ENCODE data around the gene CHCHD10. TPM values are rescaled to one million over a fixed set of nuclear protein-coding genes. Genes with fewer than 3 reads are reported as not detected.
"Not testable (repeated sequence)": the region's sequence is repeated elsewhere in the genome, so short reads cannot be mapped to it uniquely, and the experiment has no call there.

CHCHD10 gene
- total and polyA plus RNA-seq, 2 experiments from 2014 or later: 77.5 to 324 TPM

DNA sequence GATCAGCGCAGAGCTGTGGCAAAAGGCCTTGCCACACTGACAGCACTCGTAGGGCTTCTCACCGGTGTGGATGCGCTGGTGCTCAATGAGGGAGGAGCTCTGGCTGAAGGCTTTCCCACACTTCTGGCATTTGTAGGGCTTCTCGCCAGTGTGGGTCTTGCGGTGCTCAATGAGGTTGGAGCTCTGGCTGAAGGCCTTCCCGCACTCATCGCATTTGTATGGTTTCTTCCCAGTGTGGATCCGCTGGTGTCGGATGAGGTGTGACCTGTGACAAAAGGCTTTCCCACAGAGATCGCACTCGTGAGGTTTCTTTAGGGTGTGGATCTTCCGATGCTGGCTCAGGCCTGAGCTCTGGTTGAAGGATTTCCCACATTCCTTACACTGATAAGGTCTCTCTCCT lies 23.8 kb downstream of the CHCHD10 start:
- Histone ChIP-seq H3K36me3 (peaks cover 15% of the 10 kb centered on the region), H3K27ac (no peak overlapping the region), H3K4me3 (no peak overlapping the region), H3K27me3 (no peaks in the 10 kb centered on the region), H3K4me1 (ENCODE audit: low read depth) (no peaks in the 10 kb centered on the region), H3K9me3 (ENCODE audit: low read depth) (no peaks in the 10 kb centered on the region)
- no peak for DNase-seq (ENCODE audit: low read depth in 1 of 2, low spot score in 1 of 2)
- TF ChIP-seq CTCF (IDR thresholded peaks at IDR 0.05; ENCODE audit: low read depth, low read length): no peak

- DNase-seq (ENCODE audit: low read depth in 1 of 2, low spot score in 1 of 2): peak in 1 of 2 donors; percentile 27
Observed at GRCh38 chr22:23743303-23743705, 24.5 kb downstream of the CHCHD10 start.

GRCh38 chr22:23742505-23743264 lies 25.1 kb downstream of the CHCHD10 start:
- Histone ChIP-seq H3K27ac (no peak overlapping the region), H3K4me1 (ENCODE audit: low read depth) (no peaks in the 10 kb centered on the region)
- TF ChIP-seq CTCF (IDR thresholded peaks at IDR 0.05; ENCODE audit: low read depth, low read length): no peak

More at GRCh38 chr22:23743303-23743705, 24.5 kb downstream of the CHCHD10 start:
- H3K27ac ChIP-seq: no peak overlapping the region
- no peaks in the 10 kb centered on the region for H3K9me3 ChIP-seq (ENCODE audit: low read depth)
- no peaks in the 10 kb centered on the region for H3K27me3 ChIP-seq
- no peaks in the 10 kb centered on the region for H3K4me1 ChIP-seq (ENCODE audit: low read depth)
- no peak for TF ChIP-seq CTCF (IDR thresholded peaks at IDR 0.05; ENCODE audit: low read depth, low read length)
- no peak overlapping the region for H3K4me3 ChIP-seq
- H3K36me3 ChIP-seq: peaks cover 15% of the 10 kb centered on the region

GRCh38 chr22:23737696-23738095 lies 30.1 kb downstream of the CHCHD10 start:
- DNase-seq (ENCODE audit: low read depth in 1 of 2, low spot score in 1 of 2): no peak
- Histone ChIP-seq H3K4me3 (no peak overlapping the region), H3K27ac (no peak overlapping the region), H3K4me1 (ENCODE audit: low read depth) (no peaks in the 10 kb centered on the region), H3K27me3 (no peaks in the 10 kb centered on the region), H3K9me3 (ENCODE audit: low read depth) (no peaks in the 10 kb centered on the region), H3K36me3 (no peaks in the 10 kb centered on the region)
- no peak for TF ChIP-seq CTCF (IDR thresholded peaks at IDR 0.05; ENCODE audit: low read depth, low read length)

More at GRCh38 chr22:23742505-23743264, 25.1 kb downstream of the CHCHD10 start:
- Histone ChIP-seq H3K36me3 (peaks cover 15% of the 10 kb centered on the region), H3K4me3 (no peak overlapping the region), H3K9me3 (ENCODE audit: low read depth) (no peaks in the 10 kb centered on the region), H3K27me3 (no peaks in the 10 kb centered on the region)
- DNase-seq (ENCODE audit: low read depth in 1 of 2, low spot score in 1 of 2): no peak

DNA sequence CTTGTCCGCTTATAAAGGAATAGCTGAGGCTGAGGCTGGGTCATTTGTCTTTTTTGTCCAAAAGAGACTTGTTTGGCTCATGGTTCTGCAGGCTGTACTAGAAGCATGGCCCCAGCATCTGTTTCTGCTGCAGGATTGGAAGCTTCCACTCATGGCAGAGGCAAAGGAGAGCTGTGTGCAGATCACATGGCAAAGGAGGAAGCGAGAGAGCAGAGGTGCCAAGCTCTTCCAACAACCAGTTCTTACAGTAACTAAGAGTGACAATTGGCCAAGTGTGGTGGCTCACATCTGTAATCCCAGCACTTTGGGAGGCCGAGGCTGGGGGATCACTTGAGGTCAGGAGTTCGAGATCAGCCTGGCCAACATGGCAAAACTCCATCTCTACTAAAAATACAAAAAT lies 39.7 kb downstream of the CHCHD10 start:
- not testable (repeated sequence) for H3K27me3 ChIP-seq; DNase-seq (ENCODE audit: low read depth in 1 of 2, low spot score in 1 of 2); H3K4me1 ChIP-seq (ENCODE audit: low read depth); H3K27ac ChIP-seq; H3K4me3 ChIP-seq; H3K36me3 ChIP-seq; H3K9me3 ChIP-seq (ENCODE audit: low read depth)

- no peaks in the 10 kb centered on the region for H3K36me3 ChIP-seq
- H3K27ac ChIP-seq: no peak overlapping the region
- no peaks in the 10 kb centered on the region for H3K9me3 ChIP-seq (ENCODE audit: low read depth)
- no peak for DNase-seq (ENCODE audit: low read depth in 1 of 2, low spot score in 1 of 2)
- no peak overlapping the region for H3K4me3 ChIP-seq
- TF ChIP-seq CTCF (IDR thresholded peaks at IDR 0.05; ENCODE audit: low read depth, low read length): no peak
- no peaks in the 10 kb centered on the region for H3K4me1 ChIP-seq (ENCODE audit: low read depth)
- no peaks in the 10 kb centered on the region for H3K27me3 ChIP-seq
Observed at GRCh38 chr22:23722724-23723123, 45.0 kb downstream of the CHCHD10 start.
